ENCODE results near the gene ZBTB42. TPM values are rescaled to one million over a fixed set of nuclear protein-coding genes. Genes with fewer than 3 reads are reported as not detected.

Gene ZBTB42
- total and polyA plus RNA-seq, 2 donors (not counting 3 experiments of a cell fraction or from before 2014, with no cell fraction given) = 3.1 to 3.8 TPM

DNA sequence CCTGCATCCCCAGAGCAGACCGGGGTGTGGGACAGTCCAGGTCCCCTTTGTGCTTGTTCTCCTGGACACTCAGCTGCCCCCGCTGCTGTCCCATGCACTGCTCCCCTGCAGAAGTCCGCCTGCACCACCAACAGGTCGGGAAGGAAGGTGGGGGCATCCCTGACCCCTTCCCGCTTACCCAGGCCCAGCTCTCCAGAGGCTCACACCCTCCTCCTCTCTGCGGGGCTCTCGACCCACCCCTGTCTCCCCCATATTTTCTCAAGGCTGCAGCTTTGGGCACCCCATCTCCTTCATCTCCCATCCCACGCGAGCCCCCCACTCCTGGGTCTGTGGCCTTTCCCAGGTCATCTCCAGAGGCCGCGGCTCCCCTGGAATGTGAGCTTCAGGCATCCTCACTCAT is 9.4 kb downstream of the ZBTB42 start:
- dilution Hi-C loops (cut with MboI; ENCODE audit: extremely low pct_ligation_motif_present, low sequenced_read_pairs) = no loop called here
- Histone ChIP-seq H3K9me1 (replicated peaks; ENCODE audit: control insufficient read depth, extremely low read depth, insufficient read depth, low read length) (no peaks in the 10 kb centered on the region), H3K4me2 (ENCODE audit: insufficient read depth, low read length) (no peak overlapping the region), H3K4me1 (ENCODE audit: control insufficient read depth, extremely low read depth, insufficient read depth, low read length) (peaks cover 7% of the 10 kb centered on the region), H3K79me2 (ENCODE audit: control insufficient read depth, insufficient read depth, low read length) (no peaks in the 10 kb centered on the region), H3K27ac (ENCODE audit: insufficient read depth, low read depth, low read length) (no peak overlapping the region), H3K4me3 (replicated peaks in 1 of 3; ENCODE audit: insufficient read depth in 1 of 3, low read depth in 1 of 3, low read length in 3 of 3) (no peak overlapping the region), H2AFZ (ENCODE audit: low read depth, low read length) (no peak overlapping the region), H4K20me1 (replicated peaks; ENCODE audit: control insufficient read depth, extremely low read depth, insufficient read depth, low read length) (no peaks in the 10 kb centered on the region), H3K9ac (replicated peaks; ENCODE audit: extremely low read depth, insufficient read depth, low read length) (no peak overlapping the region), H3K27me3 (ENCODE audit: control insufficient read depth in 2 of 2, insufficient read depth in 2 of 2, low read length in 2 of 2) (no peaks in the 10 kb centered on the region), H3K36me3 (ENCODE audit: control insufficient read depth in 2 of 2, extremely low read depth in 1 of 2, insufficient read depth in 2 of 2, low read length in 2 of 2) (no peaks in the 10 kb centered on the region), H3K9me3 (replicated peaks; ENCODE audit: control insufficient read depth, insufficient read depth, low read length) (no peaks in the 10 kb centered on the region)
- POLR2A ChIA-PET = no interaction called here
- intact Hi-C loops (cut with micrococcal nuclease) = no loop called here
- CTCF ChIA-PET = interaction anchor here (1.2 kb wide), 1 partner anchor 11 kb away, joined by 4 read pairs; no protein-coding TSS in a partner anchor
- FAIRE-seq (no peak), DNase-seq (ENCODE audit: low read depth, low spot score) (no peak)
- no TSS peak for BruUV-seq (replicated peaks)
- TF ChIP-seq POLR2A (IDR thresholded peaks at IDR 0.05; ENCODE audit: low read depth, low read length) (no peak), EZH2 (IDR thresholded peaks at IDR 0.05; ENCODE audit: borderline replicate concordance, low read depth, low read length, severe bottlenecking) (no peak), FOS (IDR thresholded peaks at IDR 0.05; ENCODE audit: borderline replicate concordance, insufficient read depth, low read length) (no peak), POLR2AphosphoS5 (IDR thresholded peaks at IDR 0.05; ENCODE audit: insufficient read depth, low read depth, low read length) (no peak), GATA2 (IDR thresholded peaks at IDR 0.05; ENCODE audit: insufficient read depth, insufficient read length, low read depth, low read length) (no peak), MYC (IDR thresholded peaks at IDR 0.05; ENCODE audit: low read depth, low read length) (no peak), JUN (IDR thresholded peaks at IDR 0.05; ENCODE audit: borderline replicate concordance, insufficient read depth, insufficient read length, low read depth) (no peak)
- TF ChIP-seq, protein P1, sequence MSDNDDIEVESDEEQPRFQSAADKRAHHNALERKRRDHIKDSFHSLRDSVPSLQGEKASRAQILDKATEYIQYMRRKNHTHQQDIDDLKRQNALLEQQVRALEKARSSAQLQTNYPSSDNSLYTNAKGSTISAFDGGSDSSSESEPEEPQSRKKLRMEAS (IDR thresholded peaks at IDR 0.05; ENCODE audit: insufficient read depth, insufficient read length) = no peak
- TF ChIP-seq, protein P2, sequence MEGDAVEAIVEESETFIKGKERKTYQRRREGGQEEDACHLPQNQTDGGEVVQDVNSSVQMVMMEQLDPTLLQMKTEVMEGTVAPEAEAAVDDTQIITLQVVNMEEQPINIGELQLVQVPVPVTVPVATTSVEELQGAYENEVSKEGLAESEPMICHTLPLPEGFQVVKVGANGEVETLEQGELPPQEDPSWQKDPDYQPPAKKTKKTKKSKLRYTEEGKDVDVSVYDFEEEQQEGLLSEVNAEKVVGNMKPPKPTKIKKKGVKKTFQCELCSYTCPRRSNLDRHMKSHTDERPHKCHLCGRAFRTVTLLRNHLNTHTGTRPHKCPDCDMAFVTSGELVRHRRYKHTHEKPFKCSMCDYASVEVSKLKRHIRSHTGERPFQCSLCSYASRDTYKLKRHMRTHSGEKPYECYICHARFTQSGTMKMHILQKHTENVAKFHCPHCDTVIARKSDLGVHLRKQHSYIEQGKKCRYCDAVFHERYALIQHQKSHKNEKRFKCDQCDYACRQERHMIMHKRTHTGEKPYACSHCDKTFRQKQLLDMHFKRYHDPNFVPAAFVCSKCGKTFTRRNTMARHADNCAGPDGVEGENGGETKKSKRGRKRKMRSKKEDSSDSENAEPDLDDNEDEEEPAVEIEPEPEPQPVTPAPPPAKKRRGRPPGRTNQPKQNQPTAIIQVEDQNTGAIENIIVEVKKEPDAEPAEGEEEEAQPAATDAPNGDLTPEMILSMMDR (IDR thresholded peaks at IDR 0.05; ENCODE audit: extremely low read depth in 1 of 2, insufficient read depth in 1 of 2, low read depth in 1 of 2, low read length in 2 of 2) = no peak
